ENCODE results near the gene HMGB1.
"Not testable (repeated sequence)": the region's sequence is repeated elsewhere in the genome, so short reads cannot be mapped to it uniquely, and the experiment has no call there.

The HMGB1 gene

GRCh38 chr13:30480292-30480950 is 14.7 kb upstream of the HMGB1 start:
- no peaks in the 10 kb centered on the region for H3K36me3 Mint-ChIP-seq (ENCODE audit: low read depth)
- no peak overlapping the region for H3K4me3 Mint-ChIP-seq
- H3K9me3 Mint-ChIP-seq = no peaks in the 10 kb centered on the region
- intact Hi-C loops (cut with micrococcal nuclease) = no loop called here
- no peak overlapping the region for H3K27ac Mint-ChIP-seq
- H3K4me1 Mint-ChIP-seq (ENCODE audit: low read depth) = peaks cover 10% of the 10 kb centered on the region
- H3K27me3 Mint-ChIP-seq = peaks cover 3% of the 10 kb centered on the region

DNA sequence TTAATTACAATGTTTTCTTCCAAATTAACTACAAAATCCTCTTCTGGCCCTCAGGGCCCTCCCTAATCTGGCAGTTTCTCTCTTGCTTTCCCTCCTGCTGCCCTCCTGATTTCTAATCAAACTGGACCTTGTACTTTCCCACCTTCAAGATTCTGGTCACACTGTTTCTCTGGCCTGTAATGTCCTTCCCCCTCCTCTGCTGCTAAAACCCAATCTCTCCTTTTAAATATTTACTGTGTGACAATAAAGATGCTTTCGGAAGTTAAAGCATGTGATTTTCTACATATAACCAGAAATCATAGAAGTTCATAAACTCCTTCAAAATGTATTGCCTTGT is 14.1 kb upstream of the HMGB1 start:
- H3K36me3 Mint-ChIP-seq (ENCODE audit: low read depth) = no peaks in the 10 kb centered on the region
- intact Hi-C loops (cut with micrococcal nuclease) = no loop called here
- no peak overlapping the region for H3K4me3 Mint-ChIP-seq
- peaks cover 3% of the 10 kb centered on the region for H3K27me3 Mint-ChIP-seq
- no peaks in the 10 kb centered on the region for H3K9me3 Mint-ChIP-seq
- H3K4me1 Mint-ChIP-seq (ENCODE audit: low read depth) = peaks cover 10% of the 10 kb centered on the region
- H3K27ac Mint-ChIP-seq = no peak overlapping the region

DNA sequence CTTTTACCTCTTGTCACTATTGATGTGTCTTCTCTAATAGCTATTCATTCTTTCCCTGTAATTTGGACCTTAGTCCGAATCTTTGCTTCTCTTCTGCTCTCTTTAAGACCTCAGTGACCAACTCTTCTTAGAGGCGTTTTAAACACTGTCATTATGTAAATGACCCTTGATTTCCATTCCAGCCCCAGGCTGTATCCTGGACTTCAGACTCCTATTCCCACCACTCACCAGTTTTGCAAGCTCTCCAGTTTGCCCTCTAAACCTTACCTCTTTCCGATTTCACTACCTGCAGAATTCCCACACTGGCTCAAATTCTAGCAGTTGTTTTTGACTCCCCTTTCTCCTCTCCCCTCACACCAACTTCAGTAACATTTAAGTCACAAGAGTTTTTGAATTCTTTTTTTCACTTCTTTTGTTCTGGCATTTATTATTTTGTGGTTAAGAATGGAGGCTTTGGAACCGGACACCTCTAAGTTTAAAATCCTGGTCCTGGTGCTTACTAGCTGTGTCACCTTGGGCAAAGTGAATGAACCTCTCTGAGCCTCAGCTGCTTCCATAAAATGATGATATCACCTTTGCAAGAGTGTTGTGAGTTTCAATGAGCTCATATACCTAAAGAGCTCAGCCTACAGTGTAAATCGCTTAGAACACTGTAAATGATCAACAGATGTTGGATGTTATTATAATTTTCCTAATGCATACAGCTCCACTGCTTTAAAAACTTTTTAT is 13.6 kb upstream of the HMGB1 start:
- intact Hi-C loops (cut with micrococcal nuclease) = no loop called here
- Mint-ChIP-seq H3K27me3 (no peaks in the 10 kb centered on the region), H3K36me3 (ENCODE audit: low read depth) (no peaks in the 10 kb centered on the region), H3K4me3 (no peak overlapping the region), H3K27ac (no peak overlapping the region), H3K9me3 (no peaks in the 10 kb centered on the region), H3K4me1 (ENCODE audit: low read depth) (peaks cover 10% of the 10 kb centered on the region)

DNA sequence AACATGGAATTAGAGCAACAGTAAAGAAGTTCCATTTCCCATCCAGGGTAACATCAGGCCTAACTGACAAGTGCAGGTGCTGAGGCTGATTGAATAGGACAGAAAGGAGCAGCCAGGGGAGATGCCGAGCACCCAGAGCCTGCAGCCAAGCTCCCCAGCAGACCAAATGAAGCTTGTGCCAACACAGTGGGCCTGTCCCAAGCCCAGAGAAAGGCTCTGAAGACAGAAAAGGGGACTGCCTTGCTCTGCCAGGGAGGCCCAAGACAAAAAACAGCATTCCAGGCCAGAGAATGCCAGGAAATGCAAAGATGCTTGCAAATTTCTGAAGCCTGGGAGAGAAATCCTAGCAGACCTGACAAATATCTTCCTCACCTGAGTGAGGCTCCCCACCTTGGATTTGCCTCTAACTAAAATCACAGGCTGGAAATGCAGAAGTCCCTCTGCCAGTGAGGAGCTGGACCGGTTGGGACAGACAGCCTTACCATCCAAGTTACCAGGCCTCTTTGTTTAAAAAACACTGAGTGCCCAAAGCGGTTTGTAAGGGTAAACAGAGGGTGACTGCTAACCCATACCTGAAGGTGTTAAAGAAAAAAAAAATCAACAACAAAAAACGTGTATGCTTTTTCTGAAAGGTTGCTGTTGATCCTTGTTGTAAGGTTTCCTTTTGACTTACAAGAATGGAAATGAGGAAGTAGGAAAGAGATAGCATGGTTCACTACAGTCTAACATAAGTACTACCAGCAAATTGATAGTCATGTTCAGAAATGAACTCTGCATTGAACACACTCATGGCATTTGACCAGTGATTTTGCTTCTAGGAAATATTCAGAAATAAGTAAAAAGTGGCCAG is 11.8 kb upstream of the HMGB1 start:
- H3K9me3 Mint-ChIP-seq = no peaks in the 10 kb centered on the region
- H3K27ac Mint-ChIP-seq = peak overlapping the region; percentile 44
- no peak overlapping the region for H3K4me3 Mint-ChIP-seq
- peaks cover 10% of the 10 kb centered on the region for H3K4me1 Mint-ChIP-seq (ENCODE audit: low read depth)
- H3K36me3 Mint-ChIP-seq (ENCODE audit: low read depth) = no peaks in the 10 kb centered on the region
- intact Hi-C loops (cut with micrococcal nuclease) = no loop called here
- no peaks in the 10 kb centered on the region for H3K27me3 Mint-ChIP-seq

DNA sequence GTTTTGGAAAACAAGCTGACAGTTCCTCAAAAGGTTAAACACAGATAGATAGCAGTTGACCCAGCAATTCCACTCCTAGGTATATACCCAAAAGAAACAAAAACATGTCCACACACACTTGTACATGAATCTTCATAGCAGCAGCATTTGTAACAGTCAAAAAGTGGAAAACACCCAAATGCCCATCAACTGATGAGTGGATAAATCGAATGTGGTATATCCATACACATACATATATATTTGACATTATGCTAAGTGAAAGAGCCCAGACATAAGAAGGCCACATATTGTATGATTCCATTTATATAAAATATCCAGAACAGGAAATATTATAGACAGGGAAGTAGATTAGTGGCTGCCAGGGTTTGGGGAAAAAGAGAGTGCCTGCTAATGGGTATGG is 7.9 kb upstream of the HMGB1 start:
- H3K27me3 Mint-ChIP-seq = no peaks in the 10 kb centered on the region
- intact Hi-C loops (cut with micrococcal nuclease) = no loop called here
- no peak overlapping the region for H3K27ac Mint-ChIP-seq
- no peaks in the 10 kb centered on the region for H3K36me3 Mint-ChIP-seq (ENCODE audit: low read depth)
- H3K4me1 Mint-ChIP-seq (ENCODE audit: low read depth) = peaks cover 10% of the 10 kb centered on the region
- H3K9me3 Mint-ChIP-seq = no peaks in the 10 kb centered on the region
- H3K4me3 Mint-ChIP-seq = no peak overlapping the region

GRCh38 chr13:30466841-30467252 is 1.1 kb upstream of the HMGB1 start:
- Mint-ChIP-seq H3K36me3 (ENCODE audit: low read depth) (peaks cover 26% of the 10 kb centered on the region), H3K4me3 (no peak overlapping the region), H3K9me3 (no peaks in the 10 kb centered on the region), H3K27ac (no peak overlapping the region), H3K27me3 (no peaks in the 10 kb centered on the region), H3K4me1 (ENCODE audit: low read depth) (peaks cover 22% of the 10 kb centered on the region)
- intact Hi-C loops (cut with micrococcal nuclease) = loop anchor here (5.0 kb wide), 2 partner anchors 105 to 110 kb away; no protein-coding TSS in a partner anchor

DNA sequence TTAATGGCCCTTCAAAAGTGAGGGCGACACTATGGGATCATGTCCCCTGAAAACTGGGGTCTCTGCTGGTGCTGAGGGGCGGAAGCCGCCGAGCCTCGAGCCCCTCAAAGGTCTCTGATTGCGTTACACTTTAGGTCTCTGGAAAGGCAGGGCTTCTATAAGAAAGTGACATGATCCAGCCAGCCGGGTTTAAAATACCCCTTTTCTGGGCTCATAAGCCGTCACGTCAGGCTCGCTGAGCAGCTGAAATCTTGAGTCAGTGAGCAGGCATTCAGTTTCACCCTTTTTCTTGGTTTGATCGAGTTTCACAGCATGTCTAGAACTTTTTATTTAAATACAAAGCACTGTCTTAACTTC is 600 bp upstream of the HMGB1 start:
- peak overlapping the region; percentile 93 for H3K4me3 Mint-ChIP-seq
- H3K9me3 Mint-ChIP-seq = no peaks in the 10 kb centered on the region
- peaks cover 30% of the 10 kb centered on the region for H3K36me3 Mint-ChIP-seq (ENCODE audit: low read depth)
- peaks cover 24% of the 10 kb centered on the region for H3K4me1 Mint-ChIP-seq (ENCODE audit: low read depth)
- no peaks in the 10 kb centered on the region for H3K27me3 Mint-ChIP-seq
- peak overlapping the region; percentile 96 for H3K27ac Mint-ChIP-seq
- intact Hi-C loops (cut with micrococcal nuclease) = loop anchor here (5.0 kb wide), 2 partner anchors 106 to 109 kb away; no protein-coding TSS in a partner anchor

DNA sequence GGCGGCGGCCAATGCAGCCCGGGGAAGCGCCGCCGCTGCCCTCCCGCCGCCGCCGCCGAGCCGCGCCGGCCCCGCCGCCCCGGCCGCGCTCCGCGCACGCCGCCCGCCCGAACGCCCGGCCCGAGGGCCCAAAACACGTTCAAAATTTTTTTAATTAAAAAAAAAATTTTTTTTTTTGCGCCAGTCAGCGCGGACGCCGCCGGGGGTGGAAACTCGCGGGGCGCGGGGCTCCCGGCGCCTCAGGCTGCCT is 468 bp downstream of the HMGB1 start:
- intact Hi-C loops (cut with micrococcal nuclease) = loop anchor here (5.0 kb wide), 2 partner anchors 107 to 108 kb away; no protein-coding TSS in a partner anchor
- Mint-ChIP-seq H3K4me1 (ENCODE audit: low read depth) (peaks cover 27% of the 10 kb centered on the region), H3K36me3 (ENCODE audit: low read depth) (peaks cover 34% of the 10 kb centered on the region), H3K27me3 (no peaks in the 10 kb centered on the region), H3K27ac (peak overlapping the region; percentile 96), H3K9me3 (no peaks in the 10 kb centered on the region), H3K4me3 (no peak overlapping the region)

DNA sequence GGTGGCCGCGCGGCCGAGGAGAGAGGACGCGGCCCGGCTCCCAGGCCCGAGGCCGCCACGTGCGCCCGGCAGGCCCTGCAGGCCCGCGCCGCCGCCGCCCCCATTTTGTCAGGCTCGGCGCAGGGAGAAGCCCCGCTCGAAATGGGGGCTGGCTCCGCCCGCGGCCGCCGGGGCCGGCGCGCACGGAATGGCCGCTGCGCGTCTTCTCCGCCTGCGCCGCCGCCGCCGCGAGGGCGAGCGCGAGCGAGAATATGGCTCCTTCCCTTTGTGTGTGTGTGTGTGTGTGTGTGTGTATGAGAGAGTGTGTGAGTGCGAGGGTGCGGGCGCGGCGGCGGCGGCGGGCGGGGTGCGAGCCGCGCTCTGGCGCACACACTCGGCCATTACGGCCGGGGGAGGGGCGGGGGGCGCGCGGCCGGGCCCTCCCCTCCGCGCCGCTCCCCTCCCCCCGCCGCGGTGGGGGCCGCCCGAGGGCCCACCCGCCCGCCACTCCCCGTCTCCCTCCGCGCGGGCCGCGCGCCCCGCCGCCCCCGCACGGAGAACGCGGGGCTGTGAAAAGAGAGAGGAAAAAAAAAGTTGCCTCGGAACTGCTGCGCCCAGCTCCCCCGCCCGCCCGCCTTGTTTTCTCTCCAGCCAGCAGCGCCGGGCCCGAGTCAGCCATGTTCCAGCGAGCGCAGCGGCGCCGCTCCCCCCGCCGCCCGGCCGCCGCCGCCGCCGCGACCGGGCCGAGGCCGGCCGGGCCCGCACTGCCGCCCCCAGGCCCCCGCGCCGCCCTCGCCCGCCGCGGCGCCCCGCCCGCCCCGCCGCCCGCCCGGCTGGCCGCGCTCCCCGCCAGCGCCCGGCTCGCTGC is 1.0 kb downstream of the HMGB1 start:
- Mint-ChIP-seq H3K4me3 (peak overlapping the region; percentile 83), H3K36me3 (ENCODE audit: low read depth) (peaks cover 36% of the 10 kb centered on the region), H3K9me3 (no peaks in the 10 kb centered on the region), H3K27me3 (no peaks in the 10 kb centered on the region), H3K27ac (peak overlapping the region; percentile 96), H3K4me1 (ENCODE audit: low read depth) (peaks cover 27% of the 10 kb centered on the region)
- intact Hi-C loops (cut with micrococcal nuclease) = loop anchor here (1.0 to 5.0 kb wide), 6 partner anchors 42 to 332 kb away; partner anchors contain the start of genes UBE2L5 and USPL1

- intact Hi-C loops (cut with micrococcal nuclease) = loop anchor here (1.0 to 5.0 kb wide), 4 partner anchors 42 to 332 kb away; partner anchors contain the start of genes UBE2L5 and USPL1
- no peaks in the 10 kb centered on the region for H3K9me3 Mint-ChIP-seq
- no peaks in the 10 kb centered on the region for H3K27me3 Mint-ChIP-seq
- H3K4me3 Mint-ChIP-seq = peak overlapping the region; percentile 83
- H3K27ac Mint-ChIP-seq = peak overlapping the region; percentile 96
- H3K36me3 Mint-ChIP-seq (ENCODE audit: low read depth) = peaks cover 44% of the 10 kb centered on the region
- peaks cover 27% of the 10 kb centered on the region for H3K4me1 Mint-ChIP-seq (ENCODE audit: low read depth)
Observed at GRCh38 chr13:30463787-30464495, 1.8 kb downstream of the HMGB1 start.

- peaks cover 21% of the 10 kb centered on the region for H3K4me1 Mint-ChIP-seq (ENCODE audit: low read depth)
- H3K27ac Mint-ChIP-seq, H3K4me3 Mint-ChIP-seq, H3K9me3 Mint-ChIP-seq, H3K27me3 Mint-ChIP-seq: not testable (repeated sequence)
- intact Hi-C loops (cut with micrococcal nuclease) = loop anchor here (5.0 kb wide), 3 partner anchors 54 to 329 kb away; partner anchors contain the start of gene USPL1
- peaks cover 54% of the 10 kb centered on the region for H3K36me3 Mint-ChIP-seq (ENCODE audit: low read depth)
Observed at GRCh38 chr13:30461279-30462066, 4.3 kb downstream of the HMGB1 start.

GRCh38 chr13:30457306-30457891 is 8.3 kb downstream of the HMGB1 start:
- Mint-ChIP-seq H3K36me3 (ENCODE audit: low read depth) (peaks cover 34% of the 10 kb centered on the region), H3K9me3 (no peaks in the 10 kb centered on the region), H3K4me1 (ENCODE audit: low read depth) (peaks cover 16% of the 10 kb centered on the region), H3K4me3 (no peak overlapping the region), H3K27me3 (no peaks in the 10 kb centered on the region), H3K27ac (no peak overlapping the region)
- intact Hi-C loops (cut with micrococcal nuclease) = no loop called here
